Suppressor macrophage treated with lipopolysaccharide for 4 hours (primary cell): Measurements from ENCODE around the gene GARRE1.

Source experiments
- DNase-seq: peaks from one replicate; pipeline ENCODE4 v3.0.0-alpha.2; 2020

Gene GARRE1

GRCh38 chr19:34299576-34299975, 45.2 kb downstream of the GARRE1 start:
- DNase-seq: no peak

- DNase-seq: no peak
These were observed 46.0 kb downstream of the GARRE1 start for GRCh38 chr19:34300380-34300779.

GRCh38 chr19:34300962-34301361, 46.6 kb downstream of the GARRE1 start:
- DNase-seq: no peak
